Neuron (in vitro differentiated cells): ENCODE data around the gene OR4D9.
"Not testable (repeated sequence)": the region's sequence is repeated elsewhere in the genome, so short reads cannot be mapped to it uniquely, and the experiment has no call there.

Experiments used
- H2AFZ ChIP-seq: one replicate; pipeline ENCODE4 v1.6.1; 2013; ENCODE audit warnings: low read depth, mild to moderate bottlenecking, inconsistent platforms, low read length, moderate library complexity
- H3K27me3 ChIP-seq: one replicate; pipeline ENCODE4 v1.6.1; 2013; ENCODE audit warnings: low read length; ENCODE audit not compliant: insufficient read depth
- H3K36me3 ChIP-seq: one replicate; pipeline ENCODE4 v1.6.1; 2013; ENCODE audit warnings: low read length; ENCODE audit not compliant: insufficient read depth
- H3K4me1 ChIP-seq: one replicate; pipeline ENCODE4 v1.6.1; 2013; ENCODE audit warnings: low read length; ENCODE audit not compliant: insufficient read depth
- H3K4me3 ChIP-seq: 2 replicates; pipeline ENCODE4 v1.5.1; 2013; ENCODE audit warnings: mild to moderate bottlenecking, low read length, moderate library complexity
- H3K9me3 ChIP-seq: one replicate; pipeline ENCODE4 v1.6.1; 2013; ENCODE audit warnings: low read length

The OR4D9 gene

DNA sequence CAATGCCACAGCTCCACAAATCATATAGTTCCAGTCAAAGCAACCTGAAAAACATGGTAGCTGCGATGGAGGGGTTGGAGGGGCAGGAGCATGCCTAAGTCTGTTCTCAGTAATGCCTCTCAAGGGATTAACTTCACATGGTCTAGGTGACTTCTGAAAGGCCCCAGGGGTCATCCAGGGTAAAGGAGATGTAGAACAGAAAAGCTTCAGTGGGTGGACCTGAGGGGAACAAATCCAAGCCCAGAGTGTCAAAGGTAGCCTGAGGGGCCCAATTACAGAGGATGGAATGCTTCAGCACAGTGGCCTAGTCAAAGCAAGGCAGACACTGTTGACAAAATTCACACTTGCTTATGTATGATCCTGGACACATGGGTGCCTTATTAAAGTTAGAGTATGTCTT is 23.3 kb downstream of the OR4D9 start:
- Histone ChIP-seq H3K4me1 (no peaks in the 10 kb centered on the region), H2AFZ (no peak overlapping the region), H3K9me3 (no peaks in the 10 kb centered on the region), H3K27me3 (no peaks in the 10 kb centered on the region), H3K36me3 (no peaks in the 10 kb centered on the region), H3K4me3 (no peak overlapping the region)

DNA sequence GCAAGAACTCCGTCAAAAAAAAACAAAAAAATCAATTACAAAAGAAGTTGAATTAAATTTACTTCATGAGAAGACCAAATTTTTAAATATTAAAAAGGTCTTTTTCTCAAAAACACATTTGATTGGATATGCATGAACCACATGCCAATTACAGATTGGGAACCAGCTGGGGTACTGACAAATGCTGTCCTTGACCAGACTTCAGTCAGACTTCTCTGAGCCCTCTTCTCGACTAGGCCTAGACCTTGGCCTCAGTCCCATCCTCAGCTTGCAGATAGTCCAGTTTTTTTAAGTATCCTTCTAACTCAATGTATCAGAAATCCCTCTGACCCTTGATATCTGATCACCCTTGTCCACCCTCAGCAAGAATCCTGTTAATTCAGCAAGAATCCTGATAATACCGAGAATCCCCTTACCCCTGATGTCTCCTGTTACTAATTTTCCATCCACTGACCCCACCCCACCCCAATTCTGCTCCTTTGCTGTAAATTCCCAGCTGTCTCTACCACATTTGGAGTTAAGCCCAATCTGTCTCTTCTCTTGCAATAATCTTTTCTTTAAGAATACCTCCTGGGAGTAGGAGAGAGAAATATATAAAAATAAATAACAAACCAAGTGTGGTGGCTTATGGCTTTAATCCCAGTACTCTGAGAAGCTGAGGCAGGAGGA is 30.9 kb downstream of the OR4D9 start:
- no peaks in the 10 kb centered on the region for H3K36me3 ChIP-seq
- H3K4me3 ChIP-seq = no peak overlapping the region
- H3K9me3 ChIP-seq = no peaks in the 10 kb centered on the region
- no peaks in the 10 kb centered on the region for H3K27me3 ChIP-seq
- no peak overlapping the region for H2AFZ ChIP-seq
- no peaks in the 10 kb centered on the region for H3K4me1 ChIP-seq

DNA sequence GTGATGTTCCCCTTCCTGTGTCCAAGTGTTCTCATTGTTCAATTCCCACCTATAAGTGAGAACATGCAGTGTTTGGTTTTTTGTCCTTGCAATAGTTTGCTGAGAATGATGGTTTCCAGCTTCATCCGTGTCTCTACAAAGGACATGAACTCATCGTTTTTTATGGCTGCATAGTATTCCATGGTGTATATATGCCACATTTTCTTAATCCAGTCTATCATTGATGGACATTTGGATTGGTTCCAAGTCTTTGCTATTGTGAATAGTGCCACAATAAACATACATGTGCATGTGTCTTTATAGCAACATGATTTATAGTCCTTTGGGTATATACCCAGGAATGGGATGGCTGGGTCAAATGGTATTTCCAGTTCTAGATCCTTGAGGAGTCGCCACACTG is 32.4 kb downstream of the OR4D9 start:
- H3K4me1 ChIP-seq, H2AFZ ChIP-seq, H3K4me3 ChIP-seq, H3K36me3 ChIP-seq, H3K27me3 ChIP-seq, H3K9me3 ChIP-seq: not testable (repeated sequence)

DNA sequence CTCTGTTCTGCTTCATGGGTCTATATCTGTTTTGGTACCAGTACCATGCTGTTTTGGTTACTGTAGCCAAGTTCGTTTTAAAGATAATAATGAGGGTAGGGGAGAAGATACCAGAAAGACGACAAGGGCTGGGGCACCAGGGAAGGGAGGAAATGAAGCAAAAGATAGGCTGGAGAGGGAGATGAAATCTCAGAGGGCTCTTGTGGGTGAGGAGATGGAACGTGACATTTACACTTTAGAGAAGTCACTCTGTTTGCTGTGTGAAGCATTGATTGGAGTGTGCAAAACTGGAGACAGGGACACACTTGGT is 33.5 kb downstream of the OR4D9 start:
- no peak overlapping the region for H2AFZ ChIP-seq
- H3K4me1 ChIP-seq = peaks cover 9% of the 10 kb centered on the region
- no peaks in the 10 kb centered on the region for H3K36me3 ChIP-seq
- H3K4me3 ChIP-seq = no peak overlapping the region
- H3K9me3 ChIP-seq = no peaks in the 10 kb centered on the region
- no peaks in the 10 kb centered on the region for H3K27me3 ChIP-seq

DNA sequence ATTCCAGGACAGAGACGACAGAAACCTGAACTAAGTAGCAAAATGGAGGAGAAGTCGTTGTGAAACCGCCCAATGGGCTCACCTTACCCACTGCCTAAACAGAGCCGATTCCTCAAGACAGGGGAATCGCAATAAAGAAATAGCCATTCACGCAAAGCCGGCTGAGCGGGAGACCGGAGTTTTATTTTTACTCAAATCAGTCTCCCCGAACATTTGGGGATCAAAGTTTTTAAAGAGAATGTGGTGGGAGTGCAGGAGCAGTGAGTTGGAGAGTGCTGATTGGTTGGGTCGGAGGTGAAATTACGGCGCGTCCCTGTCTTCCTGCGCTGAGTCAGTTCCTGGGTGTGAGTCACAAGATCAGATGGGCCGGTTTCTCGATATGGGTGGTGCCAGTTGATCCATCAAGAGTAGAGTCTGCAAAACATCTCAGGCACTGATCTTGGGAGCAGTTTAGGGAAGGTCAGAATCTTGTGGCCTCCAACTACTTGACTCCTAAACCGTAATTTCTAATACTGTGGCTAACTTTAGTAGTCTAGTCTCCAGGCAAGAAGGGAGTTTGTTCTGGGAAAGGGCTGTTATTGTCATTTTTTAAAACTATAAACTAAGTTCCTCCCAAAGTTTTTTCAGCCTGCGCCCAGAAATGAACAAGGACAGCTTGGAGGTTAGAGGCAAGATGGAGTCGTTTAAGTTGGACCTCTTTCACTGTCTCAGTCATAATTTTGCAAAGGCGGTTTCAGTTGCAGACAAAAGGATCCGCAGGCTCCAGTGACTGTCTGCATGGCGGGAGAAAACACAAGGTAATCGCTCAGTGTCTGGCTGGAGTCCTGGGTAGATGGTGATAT is 34.1 kb downstream of the OR4D9 start:
- H3K9me3 ChIP-seq = no peaks in the 10 kb centered on the region
- H3K4me1 ChIP-seq = peaks cover 9% of the 10 kb centered on the region
- H3K4me3 ChIP-seq = no peak overlapping the region
- no peak overlapping the region for H2AFZ ChIP-seq
- H3K36me3 ChIP-seq = no peaks in the 10 kb centered on the region
- H3K27me3 ChIP-seq = no peaks in the 10 kb centered on the region

DNA sequence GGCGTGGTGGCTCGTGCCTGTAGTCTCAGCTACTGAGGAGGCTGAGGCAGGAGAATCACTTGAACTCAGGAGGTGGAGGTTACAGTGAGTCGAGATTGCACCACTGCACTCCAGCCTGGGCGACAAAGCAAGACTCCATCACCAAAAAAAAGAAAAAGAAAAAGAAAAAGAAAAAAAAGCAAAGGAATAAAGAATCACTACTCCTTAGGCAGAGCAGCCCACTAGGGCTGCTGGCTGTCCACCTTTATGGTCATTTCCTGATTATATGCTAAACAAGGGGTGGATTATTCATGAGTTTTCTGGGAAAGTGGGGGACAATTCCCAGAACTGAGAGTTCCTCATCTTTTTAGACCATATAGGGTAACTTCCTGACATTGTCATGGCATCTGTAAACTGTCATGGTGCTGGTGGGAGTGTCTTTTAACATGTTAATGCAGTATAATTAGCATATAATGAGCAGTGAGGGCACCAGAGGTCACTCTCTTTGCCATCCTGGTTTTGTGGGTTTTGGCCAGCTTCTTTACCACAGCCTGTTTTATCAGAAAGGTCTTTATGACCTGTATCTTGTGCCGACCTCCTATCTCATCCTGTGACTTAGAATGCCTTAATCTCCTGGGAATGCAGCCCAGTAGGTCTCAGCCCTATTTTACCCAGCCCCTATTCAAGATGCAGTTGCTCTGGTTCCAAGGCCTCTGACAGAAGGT is 36.4 kb downstream of the OR4D9 start:
- H3K4me3 ChIP-seq, H3K27me3 ChIP-seq, H3K4me1 ChIP-seq, H3K9me3 ChIP-seq, H2AFZ ChIP-seq, H3K36me3 ChIP-seq: not testable (repeated sequence)

DNA sequence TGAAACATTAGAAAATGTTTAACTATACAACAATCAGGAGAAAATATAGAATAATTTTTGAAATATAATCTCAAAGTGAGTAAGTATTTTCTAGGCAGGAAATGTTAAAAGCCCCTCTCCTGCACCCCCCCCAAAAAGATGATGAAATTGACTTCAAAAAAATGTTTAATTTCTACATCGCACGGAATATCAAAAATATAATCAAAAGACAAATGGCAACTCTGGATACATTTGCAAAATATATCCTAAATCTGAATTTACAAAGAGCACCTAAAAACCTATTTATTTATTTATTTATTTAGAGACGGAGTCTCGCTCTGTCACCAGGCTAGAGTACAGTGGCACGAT is 36.9 kb downstream of the OR4D9 start:
- H3K36me3 ChIP-seq = no peaks in the 10 kb centered on the region
- H3K4me1 ChIP-seq = peaks cover 9% of the 10 kb centered on the region
- no peak overlapping the region for H3K4me3 ChIP-seq
- H3K9me3 ChIP-seq = no peaks in the 10 kb centered on the region
- no peak overlapping the region for H2AFZ ChIP-seq
- no peaks in the 10 kb centered on the region for H3K27me3 ChIP-seq

DNA sequence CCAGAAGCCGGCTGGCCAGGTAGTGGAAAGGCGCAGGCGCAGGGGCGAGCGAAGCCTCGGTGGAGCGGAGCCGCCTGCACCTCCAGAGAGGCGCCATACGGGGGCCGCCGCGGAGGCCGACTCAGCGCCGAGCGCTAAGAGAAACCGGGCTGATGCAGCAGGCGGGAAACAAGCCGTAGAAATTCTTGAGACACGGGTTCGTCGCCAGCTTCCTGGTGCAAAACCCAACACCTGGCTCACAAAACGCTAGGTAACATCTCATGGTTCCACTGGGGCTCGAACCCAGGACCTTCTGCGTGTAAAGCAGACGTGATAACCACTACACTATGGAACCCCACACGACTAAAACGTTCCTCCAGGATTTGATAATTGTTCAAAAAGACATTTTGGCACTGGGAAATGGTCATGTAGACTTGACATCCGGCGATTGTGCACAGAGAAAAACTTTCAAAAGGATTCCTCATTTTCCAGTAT is 39.1 kb downstream of the OR4D9 start:
- Histone ChIP-seq H2AFZ (peak overlapping the region; percentile 71), H3K4me1 (peaks cover 9% of the 10 kb centered on the region), H3K27me3 (no peaks in the 10 kb centered on the region), H3K4me3 (peak overlapping the region; percentile 81), H3K9me3 (no peaks in the 10 kb centered on the region), H3K36me3 (no peaks in the 10 kb centered on the region)

DNA sequence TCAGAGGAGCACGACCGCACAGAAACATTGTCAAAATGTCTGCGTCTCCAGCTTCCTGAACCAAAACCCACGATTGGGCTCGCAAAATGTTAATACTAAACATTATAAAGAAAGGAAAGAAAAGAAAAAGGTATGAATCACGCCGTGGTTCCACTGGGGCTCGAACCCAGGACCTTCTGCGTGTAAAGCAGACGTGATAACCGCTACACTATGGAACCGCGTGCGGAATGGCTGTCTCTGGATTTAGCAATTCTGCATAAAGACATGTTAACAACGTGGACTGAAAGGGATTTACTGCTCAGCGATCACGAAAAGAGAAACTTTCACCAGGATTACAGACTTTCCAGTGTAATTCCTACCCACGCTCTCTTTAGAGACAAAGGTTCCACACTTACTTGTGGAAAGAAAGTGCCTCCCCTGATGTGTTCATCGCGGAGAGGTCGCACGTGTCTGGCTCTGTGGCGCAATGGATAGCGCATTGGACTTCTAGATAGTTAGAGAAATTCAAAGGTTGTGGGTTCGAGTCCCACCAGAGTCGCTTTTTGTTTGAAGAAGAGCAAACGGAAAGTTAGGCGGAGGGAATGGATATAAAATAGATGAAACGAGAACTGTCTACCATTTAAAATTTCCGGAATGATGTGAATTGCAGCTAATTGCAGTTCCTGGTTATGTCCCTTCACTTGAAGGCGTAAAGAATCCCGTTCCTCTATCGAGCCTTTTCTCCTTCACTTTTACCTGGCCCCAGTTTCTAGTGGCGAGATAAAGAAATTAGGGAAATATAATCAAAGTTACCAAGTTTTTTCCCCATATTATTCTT is 39.7 kb downstream of the OR4D9 start:
- peaks cover 10% of the 10 kb centered on the region for H3K4me1 ChIP-seq
- H3K36me3 ChIP-seq = no peaks in the 10 kb centered on the region
- no peaks in the 10 kb centered on the region for H3K9me3 ChIP-seq
- H3K4me3 ChIP-seq = peak overlapping the region; percentile 81
- H2AFZ ChIP-seq = peak overlapping the region; percentile 66
- no peaks in the 10 kb centered on the region for H3K27me3 ChIP-seq

DNA sequence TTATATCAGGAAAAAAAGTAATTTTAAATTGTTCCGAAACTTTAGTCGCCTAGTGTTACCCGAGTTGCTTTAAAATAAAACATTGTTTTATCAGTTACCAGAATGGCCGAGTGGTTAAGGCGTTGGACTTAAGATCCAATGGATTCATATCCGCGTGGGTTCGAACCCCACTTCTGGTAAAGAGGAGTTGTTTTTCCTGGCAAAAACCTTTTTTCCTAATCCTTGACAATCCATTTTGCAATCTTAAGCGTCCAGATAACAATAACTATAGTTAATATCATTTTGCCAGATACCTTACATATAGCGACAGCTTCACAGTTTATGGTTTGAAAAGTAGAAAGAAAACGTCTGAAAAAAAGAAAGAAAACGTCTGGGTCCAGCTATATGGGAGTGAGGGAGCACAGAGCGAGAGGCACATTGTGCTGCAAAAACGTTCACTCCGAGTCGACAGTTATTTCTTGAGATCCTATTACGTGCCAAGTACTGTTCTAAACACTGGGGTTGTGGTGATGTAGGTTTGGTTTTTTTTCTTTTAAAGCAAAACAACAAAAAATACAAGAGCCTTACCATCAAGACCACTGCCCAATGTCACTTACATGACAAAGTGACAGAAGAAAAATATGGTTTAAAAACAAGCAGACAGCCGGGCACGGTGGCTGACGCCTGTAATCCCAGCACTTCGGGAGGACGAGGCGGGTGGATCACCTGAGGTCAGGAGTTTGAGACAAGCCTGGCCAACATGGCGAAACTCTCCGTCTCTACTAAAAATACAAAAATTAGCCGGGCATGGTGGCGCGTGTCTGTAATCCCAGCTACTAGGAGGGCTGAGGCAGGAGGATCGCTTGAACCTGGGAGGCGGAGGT is 40.6 kb downstream of the OR4D9 start:
- no peaks in the 10 kb centered on the region for H3K27me3 ChIP-seq
- peaks cover 11% of the 10 kb centered on the region for H3K4me1 ChIP-seq
- peak overlapping the region; percentile 81 for H3K4me3 ChIP-seq
- no peaks in the 10 kb centered on the region for H3K9me3 ChIP-seq
- H2AFZ ChIP-seq = peak overlapping the region; percentile 66
- no peaks in the 10 kb centered on the region for H3K36me3 ChIP-seq

DNA sequence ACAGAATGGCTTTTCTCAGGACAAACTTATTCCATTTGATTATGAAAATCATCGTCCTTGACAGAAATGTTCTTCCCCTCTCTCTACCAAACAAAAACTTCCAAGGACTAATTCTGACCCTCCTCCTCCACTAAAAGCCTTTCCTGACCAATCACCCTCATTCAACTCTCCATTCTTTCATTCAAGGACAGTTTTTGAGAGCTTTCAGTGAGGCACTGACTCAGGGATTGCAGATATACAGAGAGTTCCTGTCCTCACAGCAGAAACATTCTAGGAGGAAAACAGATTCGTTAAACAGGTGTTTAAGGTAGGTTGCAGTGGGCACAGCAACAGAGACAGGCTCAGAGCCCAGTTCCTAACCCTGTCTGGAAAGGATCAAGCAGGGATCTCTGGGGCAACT is 41.5 kb downstream of the OR4D9 start:
- Histone ChIP-seq H2AFZ (no peak overlapping the region), H3K4me3 (no peak overlapping the region)

DNA sequence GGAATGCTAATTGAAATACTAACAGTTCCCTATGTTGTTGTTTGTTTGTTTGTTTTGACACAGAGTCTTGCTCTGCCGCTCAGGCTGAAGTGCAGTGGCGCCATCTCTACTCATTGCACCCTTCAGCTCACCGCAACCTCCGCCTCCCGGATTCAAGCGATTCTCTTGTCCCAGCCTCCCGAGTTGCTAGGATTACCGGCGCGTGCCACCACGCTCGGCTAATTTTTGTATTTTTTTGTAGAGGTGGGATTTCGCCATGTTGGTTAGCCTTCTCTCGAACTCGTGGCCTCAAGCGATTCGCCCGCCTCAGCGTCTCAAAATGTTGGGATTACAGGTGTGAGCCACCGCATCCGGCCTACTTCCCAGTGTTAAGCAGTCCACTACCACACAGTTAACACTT is 42.0 kb downstream of the OR4D9 start:
- peaks cover 11% of the 10 kb centered on the region for H3K4me1 ChIP-seq
- H3K4me3 ChIP-seq = no peak overlapping the region
- no peaks in the 10 kb centered on the region for H3K27me3 ChIP-seq
- no peaks in the 10 kb centered on the region for H3K9me3 ChIP-seq
- H3K36me3 ChIP-seq = no peaks in the 10 kb centered on the region
- H2AFZ ChIP-seq = no peak overlapping the region

More for the DNA sequence above, 41.5 kb downstream of the OR4D9 start:
- H3K9me3 ChIP-seq = no peaks in the 10 kb centered on the region
- H3K27me3 ChIP-seq = no peaks in the 10 kb centered on the region
- H3K4me1 ChIP-seq = peaks cover 11% of the 10 kb centered on the region
- no peaks in the 10 kb centered on the region for H3K36me3 ChIP-seq
